ENCODE measurements around the gene SLC33A1.
"Not testable (repeated sequence)": the region's sequence is repeated elsewhere in the genome, so short reads cannot be mapped to it uniquely, and the experiment has no call there.

SLC33A1 gene

DNA sequence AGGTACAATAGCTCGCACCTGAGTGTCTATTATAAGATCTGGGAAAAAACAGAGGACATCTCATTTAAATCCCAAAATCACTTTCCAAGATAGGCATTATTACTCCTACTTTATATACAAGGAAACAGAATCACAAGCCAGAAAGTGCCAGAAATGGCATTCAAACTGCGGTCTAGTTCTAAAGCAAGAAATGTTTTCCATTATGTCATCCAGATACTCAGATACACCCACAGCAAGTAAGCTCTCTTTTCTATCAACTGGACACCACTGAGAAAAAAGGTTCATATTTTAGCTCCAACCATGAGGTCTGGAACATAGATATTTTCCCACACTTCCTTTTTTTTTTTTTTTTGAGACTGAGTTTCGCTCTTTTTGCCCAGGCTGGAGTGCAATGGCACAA, 8.1 kb downstream of the SLC33A1 start:
- Histone ChIP-seq H3K79me2 (ENCODE audit: insufficient read depth, low read depth) (peaks cover 63% of the 10 kb centered on the region), H3K4me2 (no peak overlapping the region)

GRCh38 chr3:155843569-155843968, 10.7 kb downstream of the SLC33A1 start:
- Histone ChIP-seq H3K36me3 (ENCODE audit: insufficient read depth) (no peaks in the 10 kb centered on the region), H3K4me2 (no peak overlapping the region)

More for the DNA sequence above, 8.1 kb downstream of the SLC33A1 start:
- H3K4me3 ChIP-seq (IDR thresholded peaks at IDR 0.05; ENCODE audit: insufficient read depth, low read depth, low read length), result no peak overlapping the region
- peaks cover 22% of the 10 kb centered on the region for H3K4me1 ChIP-seq (ENCODE audit: low read depth, poor library complexity, severe bottlenecking)
- no peaks in the 10 kb centered on the region; the same call in 1 of the 2 replicates for H4K20me1 ChIP-seq (ENCODE audit: insufficient read depth)
- H3K27me3 ChIP-seq (ENCODE audit: insufficient read depth, low read depth), result no peaks in the 10 kb centered on the region
- TF ChIP-seq, protein P1, sequence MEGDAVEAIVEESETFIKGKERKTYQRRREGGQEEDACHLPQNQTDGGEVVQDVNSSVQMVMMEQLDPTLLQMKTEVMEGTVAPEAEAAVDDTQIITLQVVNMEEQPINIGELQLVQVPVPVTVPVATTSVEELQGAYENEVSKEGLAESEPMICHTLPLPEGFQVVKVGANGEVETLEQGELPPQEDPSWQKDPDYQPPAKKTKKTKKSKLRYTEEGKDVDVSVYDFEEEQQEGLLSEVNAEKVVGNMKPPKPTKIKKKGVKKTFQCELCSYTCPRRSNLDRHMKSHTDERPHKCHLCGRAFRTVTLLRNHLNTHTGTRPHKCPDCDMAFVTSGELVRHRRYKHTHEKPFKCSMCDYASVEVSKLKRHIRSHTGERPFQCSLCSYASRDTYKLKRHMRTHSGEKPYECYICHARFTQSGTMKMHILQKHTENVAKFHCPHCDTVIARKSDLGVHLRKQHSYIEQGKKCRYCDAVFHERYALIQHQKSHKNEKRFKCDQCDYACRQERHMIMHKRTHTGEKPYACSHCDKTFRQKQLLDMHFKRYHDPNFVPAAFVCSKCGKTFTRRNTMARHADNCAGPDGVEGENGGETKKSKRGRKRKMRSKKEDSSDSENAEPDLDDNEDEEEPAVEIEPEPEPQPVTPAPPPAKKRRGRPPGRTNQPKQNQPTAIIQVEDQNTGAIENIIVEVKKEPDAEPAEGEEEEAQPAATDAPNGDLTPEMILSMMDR (conservative IDR thresholded peaks at IDR 0.05; ENCODE audit: low read depth, low read length), result no peak
- no peak overlapping the region for H3K27ac ChIP-seq
- no peak overlapping the region for H2AFZ ChIP-seq (ENCODE audit: low read depth)
- H3K36me3 ChIP-seq (ENCODE audit: insufficient read depth), result no peaks in the 10 kb centered on the region
- H3K9ac ChIP-seq, result no peak overlapping the region

GRCh38 chr3:155835341-155836071, 18.7 kb downstream of the SLC33A1 start:
- no peak overlapping the region for H3K9ac ChIP-seq
- no peak overlapping the region for H2AFZ ChIP-seq (ENCODE audit: low read depth)
- TF ChIP-seq, protein P1 (conservative IDR thresholded peaks at IDR 0.05; ENCODE audit: low read depth, low read length), result no peak
- H3K27me3 ChIP-seq (ENCODE audit: insufficient read depth, low read depth), result no peaks in the 10 kb centered on the region
- H3K27ac ChIP-seq, result no peak overlapping the region
- no peaks in the 10 kb centered on the region for H3K36me3 ChIP-seq (ENCODE audit: insufficient read depth)
- H3K79me2 ChIP-seq (ENCODE audit: insufficient read depth, low read depth), result no peaks in the 10 kb centered on the region
- no peaks in the 10 kb centered on the region for H3K4me1 ChIP-seq (ENCODE audit: low read depth, poor library complexity, severe bottlenecking)
- no peak overlapping the region for H3K4me2 ChIP-seq
- no peak overlapping the region for H3K4me3 ChIP-seq (IDR thresholded peaks at IDR 0.05; ENCODE audit: insufficient read depth, low read depth, low read length)
- H4K20me1 ChIP-seq (ENCODE audit: insufficient read depth), result no peaks in the 10 kb centered on the region

More at GRCh38 chr3:155843569-155843968, 10.7 kb downstream of the SLC33A1 start:
- Histone ChIP-seq H2AFZ (ENCODE audit: low read depth) (no peak overlapping the region), H3K27ac (no peak overlapping the region), H3K9ac (no peak overlapping the region), H3K4me3 (IDR thresholded peaks at IDR 0.05; ENCODE audit: insufficient read depth, low read depth, low read length) (no peak overlapping the region), H3K4me1 (ENCODE audit: low read depth, poor library complexity, severe bottlenecking) (no peaks in the 10 kb centered on the region), H3K79me2 (ENCODE audit: insufficient read depth, low read depth) (peaks cover 43% of the 10 kb centered on the region; the same call in 1 of the 2 replicates), H4K20me1 (ENCODE audit: insufficient read depth) (no peaks in the 10 kb centered on the region), H3K27me3 (ENCODE audit: insufficient read depth, low read depth) (no peaks in the 10 kb centered on the region)
- TF ChIP-seq, protein P1 (conservative IDR thresholded peaks at IDR 0.05; ENCODE audit: low read depth, low read length), result no peak

DNA sequence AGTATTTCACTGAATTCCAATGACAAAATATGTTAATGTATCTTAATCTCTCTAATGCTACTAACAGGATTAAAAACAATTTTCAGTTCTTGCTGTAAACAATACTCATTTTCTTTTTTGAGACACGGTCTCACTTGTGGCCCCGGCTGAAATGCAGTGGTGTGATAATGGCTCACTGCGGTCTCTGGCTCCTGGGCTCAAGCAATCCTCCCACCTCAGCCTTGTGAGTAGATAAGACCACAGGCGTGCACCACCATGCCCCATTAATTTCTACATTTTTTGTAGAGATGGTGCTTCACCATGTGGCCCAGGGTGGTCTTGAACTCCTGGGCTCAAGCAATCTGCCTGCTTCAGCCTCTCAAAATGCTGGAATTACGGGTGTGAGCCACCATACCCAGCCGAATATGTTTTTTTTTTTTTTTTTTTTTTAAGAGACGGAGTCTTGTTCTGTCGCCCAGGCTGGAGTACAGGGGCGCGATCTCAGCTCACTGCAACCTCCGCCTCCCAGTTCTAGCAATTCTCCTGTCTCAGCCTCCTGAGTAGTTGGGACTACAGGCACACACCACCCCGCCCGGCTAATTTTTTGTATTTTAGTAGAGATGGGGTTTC, 25.6 kb downstream of the SLC33A1 start:
- not testable (repeated sequence) for H3K9ac ChIP-seq

GRCh38 chr3:155815030-155815545, 39.1 kb downstream of the SLC33A1 start:
- H2AFZ ChIP-seq (ENCODE audit: low read depth), result no peak overlapping the region
- H3K4me2 ChIP-seq, result no peak overlapping the region
- no peaks in the 10 kb centered on the region for H3K79me2 ChIP-seq (ENCODE audit: insufficient read depth, low read depth)
- H3K9ac ChIP-seq, result no peak overlapping the region
- H3K27ac ChIP-seq, result no peak overlapping the region
- TF ChIP-seq, protein P1 (conservative IDR thresholded peaks at IDR 0.05; ENCODE audit: low read depth, low read length), result no peak
- no peak overlapping the region for H3K4me3 ChIP-seq (IDR thresholded peaks at IDR 0.05; ENCODE audit: insufficient read depth, low read depth, low read length)
- H3K4me1 ChIP-seq (ENCODE audit: low read depth, poor library complexity, severe bottlenecking), result no peaks in the 10 kb centered on the region
- no peaks in the 10 kb centered on the region for H4K20me1 ChIP-seq (ENCODE audit: insufficient read depth)
- no peaks in the 10 kb centered on the region for H3K36me3 ChIP-seq (ENCODE audit: insufficient read depth)
- no peaks in the 10 kb centered on the region for H3K27me3 ChIP-seq (ENCODE audit: insufficient read depth, low read depth)

More for the DNA sequence above, 25.6 kb downstream of the SLC33A1 start:
- not testable (repeated sequence) for H3K4me1 ChIP-seq (ENCODE audit: low read depth, poor library complexity, severe bottlenecking); H3K4me2 ChIP-seq; H4K20me1 ChIP-seq (ENCODE audit: insufficient read depth); H2AFZ ChIP-seq (ENCODE audit: low read depth); H3K27me3 ChIP-seq (ENCODE audit: insufficient read depth, low read depth); H3K79me2 ChIP-seq (ENCODE audit: insufficient read depth, low read depth); H3K36me3 ChIP-seq (ENCODE audit: insufficient read depth); H3K27ac ChIP-seq; H3K4me3 ChIP-seq (IDR thresholded peaks at IDR 0.05; ENCODE audit: insufficient read depth, low read depth, low read length)

- not testable (repeated sequence) for H3K79me2 ChIP-seq (ENCODE audit: insufficient read depth, low read depth)
Measured at GRCh38 chr3:155813224-155813623, 41.0 kb downstream of the SLC33A1 start.

More at GRCh38 chr3:155813224-155813623, 41.0 kb downstream of the SLC33A1 start:
- H3K4me2 ChIP-seq; H3K27me3 ChIP-seq (ENCODE audit: insufficient read depth, low read depth); H2AFZ ChIP-seq (ENCODE audit: low read depth); H3K4me1 ChIP-seq (ENCODE audit: low read depth, poor library complexity, severe bottlenecking); H3K36me3 ChIP-seq (ENCODE audit: insufficient read depth); H3K27ac ChIP-seq; H3K9ac ChIP-seq; H4K20me1 ChIP-seq (ENCODE audit: insufficient read depth); H3K4me3 ChIP-seq (IDR thresholded peaks at IDR 0.05; ENCODE audit: insufficient read depth, low read depth, low read length): not testable (repeated sequence)

Measured in KMS-11 (cell line).